ENCODE results near the gene PTPRG.

The PTPRG gene

GRCh38 chr3:62312201-62312600 lies 750.8 kb downstream of the PTPRG start:
- DNase-seq (no peak), ATAC-seq (replicated peaks) (no peak)
- no peaks in the 10 kb centered on the region for H3K36me3 Mint-ChIP-seq
- peaks cover 1 to 5% of the 10 kb centered on the region in 2 donors for H3K9me3 Mint-ChIP-seq
- no peak overlapping the region for H3K27ac Mint-ChIP-seq
- no peaks in the 10 kb centered on the region for H3K4me1 Mint-ChIP-seq
- H3K4me3 Mint-ChIP-seq, result no peak overlapping the region
- peaks cover 6 to 14% of the 10 kb centered on the region in 2 donors for H3K27me3 Mint-ChIP-seq

GRCh38 chr3:62316525-62316924 lies 755.2 kb downstream of the PTPRG start:
- H3K36me3 Mint-ChIP-seq, result peaks cover 0 to 5% of the 10 kb centered on the region in 2 donors
- no peak overlapping the region for H3K27ac Mint-ChIP-seq
- peaks cover 0 to 9% of the 10 kb centered on the region in 2 donors for H3K4me1 Mint-ChIP-seq
- H3K9me3 Mint-ChIP-seq, result peaks cover 4 to 12% of the 10 kb centered on the region in 2 donors
- ATAC-seq (replicated peaks) (no peak), DNase-seq (no peak)
- peaks cover 31 to 37% of the 10 kb centered on the region in 2 donors for H3K27me3 Mint-ChIP-seq
- H3K4me3 Mint-ChIP-seq, result no peak overlapping the region

DNA sequence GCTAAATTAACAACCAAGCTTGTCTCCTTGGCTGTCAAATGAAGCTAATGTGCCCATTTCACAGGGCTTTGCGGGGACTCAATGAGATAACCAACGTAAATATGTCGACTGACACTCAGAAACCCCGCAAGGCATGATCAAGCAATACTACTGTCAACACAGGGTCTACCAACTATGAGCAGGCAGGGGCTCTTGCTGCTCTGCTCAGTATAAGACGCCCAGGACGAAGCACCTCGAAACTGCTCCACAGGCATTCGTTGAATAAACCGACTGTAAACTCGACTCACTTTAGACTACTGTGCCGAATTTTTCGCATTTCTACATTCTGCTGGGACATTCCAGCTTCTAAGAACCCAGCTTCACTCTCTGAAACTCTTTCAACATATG lies 757.0 kb downstream of the PTPRG start:
- Mint-ChIP-seq H3K4me1 (peaks cover 0 to 9% of the 10 kb centered on the region in 2 donors), H3K36me3 (peaks cover 0 to 5% of the 10 kb centered on the region in 2 donors), H3K27me3 (peaks cover 31 to 37% of the 10 kb centered on the region in 2 donors), H3K4me3 (peak overlapping the region; percentile 78 to 89), H3K27ac (peak overlapping the region; percentile 70), H3K9me3 (peaks cover 4 to 12% of the 10 kb centered on the region in 2 donors)
- DNase-seq (no peak), ATAC-seq (replicated peaks) (no peak)

- DNase-seq (peak; percentile 20), ATAC-seq (replicated peaks) (peak; percentile 91 to 96)
- peaks cover 0 to 9% of the 10 kb centered on the region in 2 donors for H3K4me1 Mint-ChIP-seq
- peaks cover 0 to 5% of the 10 kb centered on the region in 2 donors for H3K36me3 Mint-ChIP-seq
- peaks cover 4 to 12% of the 10 kb centered on the region in 2 donors for H3K9me3 Mint-ChIP-seq
- peak overlapping the region; percentile 78 to 89 for H3K4me3 Mint-ChIP-seq
- peak overlapping the region; percentile 70 for H3K27ac Mint-ChIP-seq
- peaks cover 31 to 37% of the 10 kb centered on the region in 2 donors for H3K27me3 Mint-ChIP-seq
Measured at GRCh38 chr3:62318752-62319569, 757.6 kb downstream of the PTPRG start.

DNA sequence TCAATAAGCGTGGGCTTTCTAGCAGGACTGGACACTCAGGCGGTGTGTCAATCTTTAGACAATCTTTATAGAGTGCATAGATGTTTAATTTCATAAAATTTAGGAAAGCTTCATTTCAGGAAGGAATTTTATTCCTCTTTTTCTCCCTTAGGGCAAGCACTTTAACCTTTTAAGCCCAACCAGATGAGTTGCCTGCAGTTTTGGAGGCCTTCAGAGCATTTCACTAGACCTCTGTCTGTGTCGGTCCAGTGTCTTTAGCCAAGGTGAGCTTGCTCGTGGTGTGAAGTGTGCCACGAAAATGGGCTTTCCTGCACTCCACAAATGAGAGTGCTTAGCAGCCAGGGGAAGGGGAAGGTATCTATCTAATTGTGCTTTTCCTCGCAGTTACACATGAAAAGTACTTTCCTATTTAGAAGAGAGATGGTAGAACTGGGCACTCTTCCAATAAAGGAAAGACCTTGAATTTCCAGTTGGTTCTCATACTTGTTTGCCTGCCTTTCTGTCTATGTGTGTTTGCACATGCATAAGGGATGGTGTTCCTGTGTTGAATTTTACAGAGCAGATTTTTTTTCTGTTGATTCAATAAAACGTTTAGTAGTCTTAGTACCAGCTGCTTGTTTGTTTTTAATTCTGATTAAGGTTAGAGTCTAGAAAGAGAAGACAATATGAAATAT lies 758.3 kb downstream of the PTPRG start:
- Mint-ChIP-seq H3K9me3 (peaks cover 3 to 9% of the 10 kb centered on the region in 2 donors), H3K4me3 (peak overlapping the region; percentile 78 to 89), H3K36me3 (peaks cover 0 to 5% of the 10 kb centered on the region in 2 donors), H3K27ac (no peak overlapping the region), H3K27me3 (peaks cover 31 to 33% of the 10 kb centered on the region in 2 donors), H3K4me1 (peaks cover 0 to 9% of the 10 kb centered on the region in 2 donors)
- DNase-seq, result no peak
- ATAC-seq (replicated peaks), result no peak

- Mint-ChIP-seq H3K4me3 (no peak overlapping the region), H3K27ac (no peak overlapping the region), H3K4me1 (peaks cover 0 to 9% of the 10 kb centered on the region in 2 donors), H3K36me3 (peaks cover 0 to 5% of the 10 kb centered on the region in 2 donors), H3K9me3 (peaks cover 0 to 7% of the 10 kb centered on the region in 2 donors), H3K27me3 (peaks cover 18% of the 10 kb centered on the region in 2 donors)
- DNase-seq, result no peak
- ATAC-seq (replicated peaks), result no peak
Measured at GRCh38 chr3:62323241-62323640, 761.9 kb downstream of the PTPRG start.

GRCh38 chr3:62325896-62326295 lies 764.5 kb downstream of the PTPRG start:
- no peak overlapping the region for H3K4me3 Mint-ChIP-seq
- ATAC-seq (replicated peaks), result no peak
- H3K27me3 Mint-ChIP-seq, result peaks cover 0 to 1% of the 10 kb centered on the region in 2 donors
- no peaks in the 10 kb centered on the region for H3K9me3 Mint-ChIP-seq
- H3K4me1 Mint-ChIP-seq, result no peaks in the 10 kb centered on the region
- no peaks in the 10 kb centered on the region for H3K36me3 Mint-ChIP-seq
- no peak overlapping the region for H3K27ac Mint-ChIP-seq
- DNase-seq, result no peak

GRCh38 chr3:62329971-62330370 lies 768.6 kb downstream of the PTPRG start:
- Mint-ChIP-seq H3K4me1 (no peaks in the 10 kb centered on the region), H3K9me3 (no peaks in the 10 kb centered on the region), H3K27me3 (no peaks in the 10 kb centered on the region), H3K36me3 (no peaks in the 10 kb centered on the region), H3K27ac (no peak overlapping the region), H3K4me3 (no peak overlapping the region)
- no peak for ATAC-seq (replicated peaks)
- DNase-seq, result no peak

- Mint-ChIP-seq H3K4me3 (no peak overlapping the region), H3K9me3 (no peaks in the 10 kb centered on the region), H3K4me1 (no peaks in the 10 kb centered on the region), H3K27me3 (no peaks in the 10 kb centered on the region), H3K27ac (no peak overlapping the region), H3K36me3 (no peaks in the 10 kb centered on the region)
- ATAC-seq (replicated peaks) (peak in 1 of 2 donors; percentile 21), DNase-seq (no peak)
Measured at GRCh38 chr3:62332017-62332416, 770.6 kb downstream of the PTPRG start.

- Mint-ChIP-seq H3K9me3 (no peaks in the 10 kb centered on the region), H3K36me3 (no peaks in the 10 kb centered on the region), H3K27me3 (no peaks in the 10 kb centered on the region), H3K4me3 (no peak overlapping the region), H3K27ac (no peak overlapping the region), H3K4me1 (no peaks in the 10 kb centered on the region)
- ATAC-seq (replicated peaks) (no peak), DNase-seq (no peak)
Measured at GRCh38 chr3:62332835-62333244, 771.5 kb downstream of the PTPRG start.

DNA sequence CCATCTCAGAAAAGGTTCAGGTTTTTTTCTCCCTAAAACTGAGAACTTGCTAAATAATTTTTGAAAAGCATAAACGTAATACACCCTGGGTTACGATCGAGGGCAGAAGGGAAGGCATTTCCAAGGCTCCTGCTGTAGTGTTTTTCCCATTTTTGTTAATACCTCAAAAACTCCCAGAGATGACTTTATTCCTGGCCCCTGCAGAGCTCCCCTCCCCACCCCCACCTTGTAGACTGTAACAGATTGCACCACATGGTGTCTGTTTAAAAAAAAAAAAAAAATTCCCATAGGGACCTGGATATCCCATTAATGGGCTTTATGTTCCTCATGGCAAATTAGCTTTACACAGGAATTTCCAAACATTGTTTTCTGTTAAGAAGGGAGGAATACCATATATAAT lies 773.8 kb downstream of the PTPRG start:
- no peak overlapping the region for H3K4me3 Mint-ChIP-seq
- DNase-seq, result no peak
- no peaks in the 10 kb centered on the region for H3K27me3 Mint-ChIP-seq
- H3K9me3 Mint-ChIP-seq, result no peaks in the 10 kb centered on the region
- no peak for ATAC-seq (replicated peaks)
- H3K27ac Mint-ChIP-seq, result no peak overlapping the region
- H3K4me1 Mint-ChIP-seq, result no peaks in the 10 kb centered on the region
- no peaks in the 10 kb centered on the region for H3K36me3 Mint-ChIP-seq

DNA sequence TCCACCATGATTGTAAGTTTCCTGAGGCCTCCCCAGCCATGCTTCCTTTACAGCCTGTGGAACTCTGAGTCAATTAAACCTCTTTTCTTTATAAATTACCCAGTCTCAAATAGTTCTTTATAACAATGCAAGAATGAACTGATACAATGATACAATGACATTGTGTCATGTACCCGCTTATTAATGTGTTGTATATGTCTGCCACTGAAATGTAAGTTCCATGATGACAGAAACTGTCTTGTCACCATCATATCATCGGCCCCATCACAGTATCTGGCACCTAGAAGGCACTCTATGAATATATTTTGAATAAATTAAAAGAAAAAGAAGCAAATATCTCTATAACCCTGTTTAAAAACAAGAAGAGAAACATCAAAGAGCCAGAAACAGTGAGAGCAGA lies 782.4 kb downstream of the PTPRG start:
- peaks cover 7 to 10% of the 10 kb centered on the region in 2 donors for H3K27me3 Mint-ChIP-seq
- ATAC-seq (replicated peaks), result no peak
- no peak overlapping the region for H3K27ac Mint-ChIP-seq
- H3K9me3 Mint-ChIP-seq, result peaks cover 0 to 2% of the 10 kb centered on the region in 2 donors
- H3K36me3 Mint-ChIP-seq, result no peaks in the 10 kb centered on the region
- H3K4me3 Mint-ChIP-seq, result no peak overlapping the region
- no peaks in the 10 kb centered on the region for H3K4me1 Mint-ChIP-seq
- DNase-seq, result no peak
